HG02763 (cell line): ENCODE measurements around the gene ZNF287.

Experiments used
- ATAC-seq: cut with Tn5 transposase; IDR thresholded peaks from one replicate; pipeline ENCODE4 v1.9.1; 2021; ENCODE audit warnings: mild to moderate bottlenecking, moderate library complexity; ENCODE audit not compliant: unreplicated experiment

The ZNF287 gene

DNA sequence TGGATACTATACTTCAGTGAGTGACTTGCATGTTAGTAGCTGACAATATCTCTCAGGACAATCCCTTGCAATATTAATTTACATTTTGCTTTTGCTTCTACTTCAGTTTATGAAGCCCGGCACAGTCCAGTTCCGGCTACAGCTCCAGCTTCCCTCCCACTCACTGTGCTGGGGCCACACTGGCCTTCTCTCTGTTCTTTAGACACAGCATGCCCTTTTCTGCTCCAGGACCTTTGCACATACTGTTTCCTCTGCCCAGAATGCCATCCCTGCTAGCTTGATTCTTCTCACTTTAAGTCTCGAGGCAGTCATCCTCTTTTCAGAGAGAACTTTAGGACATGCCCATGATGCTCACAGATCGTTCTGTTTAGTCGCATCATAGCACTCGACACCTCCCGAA is 51.5 kb downstream of the ZNF287 start:
- ATAC-seq = no peak

DNA sequence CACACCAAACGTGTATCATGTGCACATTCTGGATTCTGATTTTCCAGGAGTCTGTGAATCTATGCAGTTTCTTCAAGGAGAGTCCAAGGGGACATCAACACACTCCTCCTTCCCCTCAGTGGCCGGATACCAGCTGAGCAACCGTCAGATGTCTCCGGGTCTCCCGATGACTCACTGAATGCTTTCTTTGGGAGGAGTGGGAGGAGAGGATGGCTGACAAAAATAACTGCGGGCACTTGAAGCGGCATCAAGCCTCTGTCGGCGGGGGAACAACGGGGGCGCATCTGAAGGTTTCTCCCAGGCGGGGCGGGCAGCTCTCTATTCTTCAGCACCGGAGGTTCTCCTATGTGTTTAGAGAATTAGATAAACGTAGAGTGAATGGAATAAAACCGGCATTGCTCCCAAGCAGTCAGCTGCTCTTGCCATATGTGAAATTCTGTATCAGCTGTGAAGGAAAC is 52.4 kb downstream of the ZNF287 start:
- ATAC-seq = no peak

DNA sequence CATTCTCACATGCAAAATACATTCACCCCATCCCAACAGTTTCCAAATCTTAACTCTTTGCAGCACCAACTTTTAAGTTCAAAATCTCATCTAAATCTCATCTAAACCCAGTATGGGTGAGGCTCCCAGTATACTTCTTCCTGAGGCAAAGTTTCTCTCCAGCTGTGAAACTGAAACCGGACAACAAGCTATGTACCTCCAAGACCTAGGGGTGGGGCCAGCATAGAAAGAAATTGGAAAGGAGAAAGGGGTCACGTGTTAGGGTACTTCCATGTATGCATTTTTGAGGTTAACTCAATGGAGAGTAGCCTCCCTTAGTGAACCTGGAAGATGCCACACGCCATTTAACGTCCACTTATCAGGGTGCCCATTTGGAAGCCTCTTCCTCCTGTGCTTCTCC is 53.1 kb downstream of the ZNF287 start:
- no peak for ATAC-seq

DNA sequence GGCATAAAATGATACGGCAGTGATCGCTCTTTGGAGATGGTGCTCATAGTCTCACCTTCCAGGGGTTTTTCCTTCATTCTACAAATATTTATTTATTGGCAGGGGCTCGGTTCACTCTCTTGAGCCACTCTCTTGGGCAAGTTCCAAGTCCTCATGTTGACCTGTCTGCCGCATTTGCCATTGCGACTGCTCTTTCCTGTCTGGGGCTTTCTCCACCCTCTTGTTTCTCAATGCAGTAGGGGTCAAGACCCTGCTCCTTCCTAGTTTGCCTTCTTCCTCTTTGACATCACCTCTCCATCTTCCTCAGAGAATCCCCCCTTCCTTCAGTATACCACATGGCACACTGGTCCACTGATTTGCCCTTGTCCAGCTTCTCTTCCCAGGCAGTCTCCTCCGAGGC is 55.1 kb downstream of the ZNF287 start:
- ATAC-seq = no peak

DNA sequence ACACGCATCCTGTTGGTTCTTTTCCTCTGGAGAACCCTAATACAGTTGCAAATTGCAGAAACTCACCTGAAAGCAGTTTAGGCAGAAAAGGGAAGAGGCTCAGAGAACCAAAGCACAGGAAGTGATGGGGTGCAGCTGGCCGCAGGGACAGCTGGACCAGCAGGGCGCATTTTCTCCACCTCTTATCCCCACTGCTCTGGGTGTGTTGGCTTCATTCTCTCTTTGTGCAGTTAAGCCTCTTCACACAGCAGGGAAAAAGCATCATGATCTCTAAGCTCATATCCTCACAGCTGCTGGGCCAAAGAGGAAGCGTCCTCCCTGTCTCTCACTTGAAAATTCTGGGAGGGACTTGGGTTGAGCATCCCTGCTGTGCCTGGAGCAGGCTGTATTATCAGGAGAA is 57.0 kb downstream of the ZNF287 start:
- ATAC-seq = no peak

DNA sequence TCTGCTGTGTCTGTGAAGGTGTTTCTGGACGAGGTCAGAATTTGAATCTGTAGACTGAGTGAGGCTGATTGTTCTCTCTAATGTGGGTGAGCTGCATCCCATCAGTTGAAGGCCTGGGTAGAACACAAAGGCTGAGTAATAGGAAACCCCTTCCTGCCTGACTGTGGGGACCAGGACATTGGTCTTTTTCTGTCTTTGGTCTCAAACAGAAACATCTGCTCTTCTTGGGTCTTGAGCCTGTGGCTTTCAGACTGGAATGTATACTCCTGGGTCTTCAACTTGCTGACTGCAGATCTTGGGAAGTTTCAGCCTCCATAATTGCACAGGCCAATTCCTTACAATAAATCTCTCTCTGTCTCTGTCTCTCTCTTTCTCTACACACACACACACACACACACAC is 57.4 kb downstream of the ZNF287 start:
- no peak for ATAC-seq

DNA sequence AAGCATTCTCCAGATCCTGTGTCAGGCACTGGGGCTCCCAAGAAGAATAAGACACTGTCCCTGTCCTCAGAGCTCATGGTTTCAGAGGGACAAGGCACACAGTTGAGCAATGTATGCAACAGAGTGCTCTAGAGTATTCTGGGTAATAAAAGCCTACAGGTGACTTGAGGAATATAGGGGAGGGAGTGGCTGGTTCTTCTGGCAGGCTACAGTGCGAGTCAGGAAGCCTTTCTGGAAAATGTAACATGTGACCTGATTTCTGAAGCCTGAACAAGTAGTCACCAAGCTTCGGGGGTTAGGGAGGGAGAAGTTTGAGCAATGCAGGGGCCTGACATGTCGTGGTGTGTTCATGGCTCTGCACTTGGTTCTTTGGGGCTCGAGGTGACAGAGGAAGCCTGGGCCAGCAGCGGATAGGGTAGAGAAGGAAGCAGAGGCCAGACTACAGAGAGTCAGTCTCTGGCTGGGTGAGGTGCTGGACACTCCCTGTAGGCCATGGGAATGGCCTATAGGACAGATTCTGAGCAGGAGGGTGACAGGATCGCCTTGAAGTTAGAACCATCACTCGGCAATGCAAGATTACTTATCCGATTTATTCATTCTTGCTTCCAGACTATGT is 61.0 kb downstream of the ZNF287 start:
- ATAC-seq = no peak

DNA sequence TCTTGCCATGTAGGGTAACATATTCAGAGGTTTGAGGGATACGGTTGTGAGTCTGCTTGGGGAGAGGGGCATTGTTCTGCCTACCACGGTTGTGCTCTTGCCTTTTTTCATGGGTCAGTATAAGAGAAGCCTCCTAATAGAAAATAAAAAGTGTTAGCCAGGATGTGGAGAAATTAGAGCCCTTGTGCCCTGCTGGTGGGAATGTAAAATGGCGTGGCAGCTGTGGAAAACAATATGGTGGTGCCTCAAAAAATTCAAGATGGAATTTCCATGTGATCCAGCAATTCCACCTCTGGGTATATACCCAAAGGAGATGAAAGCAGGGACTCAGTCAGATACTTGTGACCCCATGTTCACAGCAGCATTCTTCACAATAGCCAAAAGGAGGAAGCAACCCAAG is 62.8 kb downstream of the ZNF287 start:
- no peak for ATAC-seq

DNA sequence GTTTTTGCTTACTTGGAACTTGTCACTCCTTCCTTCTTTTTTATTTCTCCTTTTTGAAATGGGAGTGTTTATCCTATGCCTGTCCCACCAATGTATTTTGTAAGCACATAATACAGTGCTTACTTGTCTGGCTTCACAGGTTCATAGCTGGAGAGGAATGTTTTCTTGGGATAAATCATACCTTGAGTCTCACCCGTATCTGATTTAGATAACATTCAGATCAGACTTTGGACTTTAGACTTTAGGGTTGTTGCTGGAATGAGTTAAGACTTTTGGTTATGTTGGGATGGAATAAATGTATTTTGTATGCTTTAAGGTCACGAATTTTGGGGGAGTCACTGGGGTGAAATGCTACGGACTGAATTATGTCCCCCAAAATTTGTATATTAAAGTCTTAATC is 64.0 kb downstream of the ZNF287 start:
- ATAC-seq = no peak
